ENCODE data around the gene ACAD11. TPM values are rescaled to one million over a fixed set of nuclear protein-coding genes. Genes with fewer than 3 reads are reported as not detected.
"Not testable (repeated sequence)": the region's sequence is repeated elsewhere in the genome, so short reads cannot be mapped to it uniquely, and the experiment has no call there.

Gene ACAD11
- total RNA-seq, 1 experiment from 2014 or later = 24.5 TPM

GRCh38 chr3:132600614-132601013 is 59.0 kb downstream of the ACAD11 start:
- DNase-seq (ENCODE audit: low read depth) = not testable (repeated sequence)

GRCh38 chr3:132598181-132598580 is 61.4 kb downstream of the ACAD11 start:
- no peak for DNase-seq (ENCODE audit: low read depth)

- no peak for DNase-seq (ENCODE audit: low read depth)
These were observed 61.9 kb downstream of the ACAD11 start for GRCh38 chr3:132597660-132598059.

GRCh38 chr3:132596816-132597433 is 62.7 kb downstream of the ACAD11 start, which contains the start of gene ACKR4:
Gene ACKR4 (plus strand): TSS chr3:132597270. CDS start chr3:132600398, 3,128 bp downstream.
- no peak for DNase-seq (ENCODE audit: low read depth)

GRCh38 chr3:132596326-132596725 is 63.3 kb downstream of the ACAD11 start:
- DNase-seq (ENCODE audit: low read depth) = no peak

- DNase-seq (ENCODE audit: low read depth) = peak; percentile 55
These were observed 64.6 kb downstream of the ACAD11 start for GRCh38 chr3:132595014-132595413.

- DNase-seq (ENCODE audit: low read depth) = no peak
These were observed 65.1 kb downstream of the ACAD11 start for GRCh38 chr3:132594498-132594897.

- DNase-seq (ENCODE audit: low read depth) = peak; percentile 79
These were observed 65.7 kb downstream of the ACAD11 start for GRCh38 chr3:132593947-132594323.

GRCh38 chr3:132593241-132593946 is 66.2 kb downstream of the ACAD11 start:
- DNase-seq (ENCODE audit: low read depth) = peak; percentile 4

- no peak for DNase-seq (ENCODE audit: low read depth)
These were observed 67.4 kb downstream of the ACAD11 start for GRCh38 chr3:132592216-132592615.

GRCh38 chr3:132587401-132587800 is 72.2 kb downstream of the ACAD11 start:
- no peak for DNase-seq (ENCODE audit: low read depth)

- no peak for DNase-seq (ENCODE audit: low read depth)
These were observed 85.8 kb downstream of the ACAD11 start for GRCh38 chr3:132573797-132574211.

GRCh38 chr3:132570016-132570415 is 89.6 kb downstream of the ACAD11 start:
- DNase-seq (ENCODE audit: low read depth) = no peak

GRCh38 chr3:132569580-132569979 is 90.0 kb downstream of the ACAD11 start:
- no peak for DNase-seq (ENCODE audit: low read depth)

- DNase-seq (ENCODE audit: low read depth) = peak; percentile 46
These were observed 90.5 kb downstream of the ACAD11 start for GRCh38 chr3:132569153-132569552.

- no peak for DNase-seq (ENCODE audit: low read depth)
These were observed 91.2 kb downstream of the ACAD11 start for GRCh38 chr3:132568422-132568821.

GRCh38 chr3:132564070-132564465 is 95.5 kb downstream of the ACAD11 start:
- DNase-seq (ENCODE audit: low read depth) = no peak

- no peak for DNase-seq (ENCODE audit: low read depth)
These were observed 96.1 kb downstream of the ACAD11 start for GRCh38 chr3:132563420-132564069.

GRCh38 chr3:132561003-132561402 is 98.6 kb downstream of the ACAD11 start:
- no peak for DNase-seq (ENCODE audit: low read depth)

GRCh38 chr3:132556508-132557159 is 103.0 kb downstream of the ACAD11 start:
- DNase-seq (ENCODE audit: low read depth) = no peak

- not testable (repeated sequence) for DNase-seq (ENCODE audit: low read depth)
These were observed 103.6 kb downstream of the ACAD11 start for GRCh38 chr3:132556036-132556386.
